NCI-H128 (cell line): ENCODE results near the gene TSPAN18.

ENCODE experiments used
- DNase-seq: peaks from one replicate; lab custom pipeline; 2025; ENCODE audit not compliant: unreplicated experiment; lab: John Stamatoyannopoulos, UW

TSPAN18 gene

GRCh38 chr11:44910591-44910990 is 183.8 kb downstream of the TSPAN18 start:
- DNase-seq: no peak

- DNase-seq: peak; percentile 67
These were observed 184.5 kb downstream of the TSPAN18 start for GRCh38 chr11:44911029-44911814.

GRCh38 chr11:44912270-44912987 is 185.7 kb downstream of the TSPAN18 start:
- DNase-seq: no peak

- DNase-seq: no peak
These were observed 186.7 kb downstream of the TSPAN18 start for GRCh38 chr11:44913502-44913901.

- DNase-seq: no peak
These were observed 187.3 kb downstream of the TSPAN18 start for GRCh38 chr11:44914105-44914504.

- DNase-seq: no peak
These were observed 188.2 kb downstream of the TSPAN18 start for GRCh38 chr11:44915004-44915403.

GRCh38 chr11:44915621-44916020 is 188.9 kb downstream of the TSPAN18 start:
- DNase-seq: no peak

- no peak for DNase-seq
These were observed 189.6 kb downstream of the TSPAN18 start for GRCh38 chr11:44916331-44916730.

GRCh38 chr11:44916801-44917385 is 190.1 kb downstream of the TSPAN18 start:
- DNase-seq: no peak

- DNase-seq: no peak
These were observed 191.0 kb downstream of the TSPAN18 start for GRCh38 chr11:44917741-44918140.

- DNase-seq: no peak
These were observed 193.7 kb downstream of the TSPAN18 start for GRCh38 chr11:44920451-44920850.

- DNase-seq: no peak
These were observed 196.4 kb downstream of the TSPAN18 start for GRCh38 chr11:44923115-44923514.

GRCh38 chr11:44923806-44924205 is 197.0 kb downstream of the TSPAN18 start:
- no peak for DNase-seq

- no peak for DNase-seq
These were observed 199.3 kb downstream of the TSPAN18 start for GRCh38 chr11:44926036-44926435.

- peak; percentile 54 for DNase-seq
These were observed 200.5 kb downstream of the TSPAN18 start for GRCh38 chr11:44927174-44927661.

GRCh38 chr11:44928144-44928543 is 201.4 kb downstream of the TSPAN18 start:
- DNase-seq: no peak

- DNase-seq: no peak
These were observed 202.1 kb downstream of the TSPAN18 start for GRCh38 chr11:44928816-44929215.

GRCh38 chr11:44930588-44931302 is 204.0 kb downstream of the TSPAN18 start:
- DNase-seq: no peak

- DNase-seq: no peak
These were observed 204.7 kb downstream of the TSPAN18 start for GRCh38 chr11:44931466-44931865.

- no peak for DNase-seq
These were observed 207.3 kb downstream of the TSPAN18 start for GRCh38 chr11:44934110-44934509.

- DNase-seq: no peak
These were observed 208.0 kb downstream of the TSPAN18 start for GRCh38 chr11:44934735-44935250.
